ENCODE measurements around the gene PLD3. TPM values are rescaled to one million over a fixed set of nuclear protein-coding genes. Genes with fewer than 3 reads are reported as not detected.

Gene PLD3
- total RNA-seq, 4 donors from 2014 or later = 237 to 302 (median 266) TPM

- no CpG with 5 or more reads among the region's 8 CpGs for WGBS, 2 donors (ENCODE audit: low coverage in 1 of 2)
- H3K27ac ChIP-seq = peak overlapping the region in 3 of 4 donors; percentile 69 to 75 (median 74)
- no peaks in the 10 kb centered on the region for H3K36me3 ChIP-seq
- ATAC-seq = no peak
- H3K4me3 ChIP-seq = no peak overlapping the region
- H3K4me1 ChIP-seq = peaks cover 0 to 37% (median 14%) of the 10 kb centered on the region in 3 donors
- H3K27me3 ChIP-seq = no peaks in the 10 kb centered on the region
- no peaks in the 10 kb centered on the region for H3K9me3 ChIP-seq
- TF ChIP-seq POLR2A (IDR thresholded peaks at IDR 0.05) (no peak), POLR2AphosphoS5 (IDR thresholded peaks at IDR 0.05) (no peak), EP300 (IDR thresholded peaks at IDR 0.05) (no peak), CTCF (IDR thresholded peaks at IDR 0.05) (no peak)
Measured at GRCh38 chr19:40411958-40412499, 63.5 kb downstream of the PLD3 start.

- Histone ChIP-seq H3K27ac (no peak overlapping the region), H3K9me3 (no peaks in the 10 kb centered on the region), H3K36me3 (no peaks in the 10 kb centered on the region), H3K4me1 (peaks cover 0 to 45% (median 19%) of the 10 kb centered on the region in 3 donors), H3K4me3 (no peak overlapping the region), H3K27me3 (no peaks in the 10 kb centered on the region)
- no peak for ATAC-seq
- TF ChIP-seq POLR2AphosphoS5 (IDR thresholded peaks at IDR 0.05) (no peak), EP300 (IDR thresholded peaks at IDR 0.05) (no peak), POLR2A (IDR thresholded peaks at IDR 0.05) (no peak), CTCF (IDR thresholded peaks at IDR 0.05) (no peak)
- WGBS, 2 donors (ENCODE audit: low coverage in 1 of 2) = 75% methylated on average over 2 of the region's 4 CpGs; no CpG with 5 or more reads in 1 of the 2 donors
Measured at GRCh38 chr19:40412866-40413265, 64.4 kb downstream of the PLD3 start.

- peaks cover 0 to 45% (median 19%) of the 10 kb centered on the region in 3 donors for H3K4me1 ChIP-seq
- no peak within 1 kb of the TSS for H3K4me3 ChIP-seq
- ATAC-seq = no peak
- no peaks in the 10 kb centered on the region for H3K36me3 ChIP-seq
- no peaks in the 10 kb centered on the region for H3K9me3 ChIP-seq
- 53% methylated on average over 7 of the region's 18 CpGs; no CpG with 5 or more reads in 1 of the 2 donors for WGBS, 2 donors (ENCODE audit: low coverage in 1 of 2)
- no peaks in the 10 kb centered on the region for H3K27me3 ChIP-seq
- TF ChIP-seq CTCF (IDR thresholded peaks at IDR 0.05) (no peak), POLR2A (IDR thresholded peaks at IDR 0.05) (no peak), POLR2AphosphoS5 (IDR thresholded peaks at IDR 0.05) (no peak), EP300 (IDR thresholded peaks at IDR 0.05) (no peak)
- H3K27ac ChIP-seq = peak within 1 kb of the TSS in 3 of 4 donors; percentile 69 to 75 (median 74)
Measured at GRCh38 chr19:40413291-40413845, 64.9 kb downstream of the PLD3 start, which contains the start of gene PRX. TSS of gene PRX (minus strand) at chr19:40413378. CDS start at chr19:40407932, 5,446 bp downstream.

- no peaks in the 10 kb centered on the region for H3K27me3 ChIP-seq
- H3K27ac ChIP-seq = no peak overlapping the region
- H3K4me3 ChIP-seq = no peak overlapping the region
- TF ChIP-seq POLR2AphosphoS5 (IDR thresholded peaks at IDR 0.05) (no peak), CTCF (IDR thresholded peaks at IDR 0.05) (no peak), EP300 (IDR thresholded peaks at IDR 0.05) (no peak), POLR2A (IDR thresholded peaks at IDR 0.05) (no peak)
- peaks cover 0 to 47% (median 19%) of the 10 kb centered on the region in 3 donors for H3K4me1 ChIP-seq
- H3K36me3 ChIP-seq = no peaks in the 10 kb centered on the region
- H3K9me3 ChIP-seq = no peaks in the 10 kb centered on the region
- ATAC-seq = no peak
- 81% methylated on average over 13 of the region's 21 CpGs; no CpG with 5 or more reads in 1 of the 2 donors for WGBS, 2 donors (ENCODE audit: low coverage in 1 of 2)
Measured at GRCh38 chr19:40414542-40415535, 66.3 kb downstream of the PLD3 start.
